Measurements from ENCODE around the gene ING1.

ING1 gene

GRCh38 chr13:110772091-110772984 is 58.8 kb downstream of the ING1 start:
- no peak for DNase-seq (ENCODE audit: low spot score)

All from AG08395 (cell line).